GM19324 (cell line): ENCODE data around the gene ANKRD35.
"Not testable (repeated sequence)": the region's sequence is repeated elsewhere in the genome, so short reads cannot be mapped to it uniquely, and the experiment has no call there.

Experiments used
- ATAC-seq: cut with Tn5 transposase; IDR thresholded peaks from one replicate; pipeline ENCODE4 v1.9.1; 2021; ENCODE audit warnings: mild to moderate bottlenecking, moderate library complexity; ENCODE audit not compliant: unreplicated experiment, low FRiP score

Gene ANKRD35

DNA sequence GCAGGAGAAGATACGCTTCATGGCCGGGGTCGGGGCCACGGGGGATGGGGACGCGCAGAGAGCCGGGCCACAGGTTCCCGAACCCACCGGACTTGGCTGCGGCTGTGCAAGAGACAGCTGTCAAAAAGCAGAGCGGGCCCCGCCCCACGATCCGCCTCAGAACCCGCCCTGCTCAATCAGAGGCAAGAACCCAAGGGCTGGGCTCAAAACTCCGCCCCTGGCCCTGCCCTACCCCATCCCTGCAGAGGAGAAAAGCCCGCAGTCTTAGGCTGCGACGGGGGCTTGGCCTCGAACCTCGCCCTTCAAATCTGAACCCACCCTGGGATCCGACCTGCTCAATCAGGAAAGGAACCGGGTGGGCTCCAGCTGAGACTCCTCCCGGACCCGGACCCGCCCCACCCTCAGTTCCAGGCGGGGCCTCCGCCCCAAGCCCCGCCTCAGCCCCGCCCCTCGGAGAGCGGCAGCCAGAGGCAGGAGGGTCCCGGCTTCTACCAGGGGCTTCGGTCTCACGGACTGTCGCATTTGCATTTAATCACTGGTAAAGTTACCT lies at the start of gene ANKRD35:
Gene ANKRD35, minus strand, starts transcription at position 129 of the 550 bp plus-strand sequence. Its CDS starts 108 bp downstream, at position 21.
- peak; percentile 99 for ATAC-seq

DNA sequence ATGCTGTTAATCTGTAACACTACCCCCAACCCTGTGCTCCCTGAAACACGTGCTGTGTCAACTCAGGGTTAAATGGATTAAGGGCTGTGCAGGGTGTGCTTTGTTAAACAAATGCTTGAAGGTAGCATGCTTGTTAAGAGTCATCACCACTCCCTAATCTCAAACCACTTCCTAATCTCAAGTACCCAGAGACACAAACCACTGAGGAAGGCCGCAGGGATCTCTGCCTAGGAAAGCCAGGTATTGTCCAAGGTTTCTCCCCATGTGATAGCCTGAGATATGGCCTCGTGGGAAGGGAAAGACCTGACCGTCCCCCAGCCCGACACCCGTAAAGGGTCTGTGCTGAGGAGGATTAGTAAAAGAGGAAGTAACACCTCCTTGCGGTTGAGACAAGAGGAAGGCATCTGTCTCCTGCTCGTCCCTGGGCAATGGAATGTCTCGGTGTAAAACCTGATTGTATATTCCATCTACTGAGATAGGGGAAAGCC lies 46.9 kb upstream of the ANKRD35 start:
- not testable (repeated sequence) for ATAC-seq

DNA sequence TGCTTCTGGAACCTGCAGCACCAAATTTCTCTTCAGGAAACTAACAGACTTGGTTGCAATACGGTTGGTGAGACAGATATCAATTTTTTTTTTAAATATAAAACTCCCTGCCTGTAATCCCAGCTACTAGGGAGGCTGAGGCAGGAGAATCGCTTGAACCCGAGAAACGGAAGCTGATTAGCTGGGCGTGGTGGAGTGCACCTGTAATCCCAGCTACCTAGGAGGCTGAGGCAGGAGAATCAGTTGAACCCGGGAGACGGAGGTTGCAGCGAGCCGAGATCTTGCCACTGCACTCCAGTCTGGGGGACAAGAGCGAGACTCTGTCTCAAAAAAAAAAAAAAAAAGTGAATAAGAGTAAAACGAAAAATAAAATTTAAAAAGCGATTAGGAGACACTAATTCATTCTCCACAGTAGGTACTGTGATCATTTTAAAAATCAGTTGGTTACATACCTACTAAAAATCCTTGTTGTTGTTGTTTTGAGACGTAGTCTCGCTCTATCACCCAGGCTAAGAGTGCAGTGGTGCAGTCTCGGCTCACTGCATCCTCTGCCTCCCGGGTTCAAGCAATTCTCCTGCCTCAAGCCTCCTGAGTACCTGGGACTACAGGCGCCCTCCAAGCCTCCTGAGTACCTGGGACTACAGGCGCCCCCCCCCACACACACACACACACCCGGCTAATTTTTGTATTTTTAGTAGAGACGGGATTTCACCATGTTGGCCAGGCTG lies 42.4 kb upstream of the ANKRD35 start:
- ATAC-seq: no peak

- peak; percentile 96 for ATAC-seq
Observed at GRCh38 chr1:145927063-145927886, 41.6 kb upstream of the ANKRD35 start, which contains the start of gene RBM8A. Gene RBM8A, minus strand, starts transcription at chr1:145927484. Its CDS starts 58 bp downstream, at chr1:145927426.

DNA sequence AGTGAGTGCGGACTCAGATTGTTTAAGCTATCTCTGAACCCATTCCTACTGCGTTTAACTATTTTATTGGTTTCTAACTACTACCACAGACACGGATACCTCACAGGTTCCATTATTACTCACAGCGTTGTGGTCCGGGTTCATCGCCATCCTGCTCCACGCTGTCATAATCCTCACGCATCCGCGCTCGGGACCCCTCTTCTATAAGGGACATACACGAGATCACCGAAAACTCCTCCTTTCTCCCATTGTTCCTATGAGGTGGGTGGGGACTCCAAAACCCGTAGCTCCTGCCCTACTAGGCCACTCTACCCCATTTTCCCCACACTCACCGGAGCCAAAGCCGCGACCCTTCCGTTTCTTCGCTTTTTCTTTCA lies 41.0 kb upstream of the ANKRD35 start:
- peak; percentile 2 for ATAC-seq

- no peak for ATAC-seq
Observed at GRCh38 chr1:145922266-145922665, 36.6 kb upstream of the ANKRD35 start.

DNA sequence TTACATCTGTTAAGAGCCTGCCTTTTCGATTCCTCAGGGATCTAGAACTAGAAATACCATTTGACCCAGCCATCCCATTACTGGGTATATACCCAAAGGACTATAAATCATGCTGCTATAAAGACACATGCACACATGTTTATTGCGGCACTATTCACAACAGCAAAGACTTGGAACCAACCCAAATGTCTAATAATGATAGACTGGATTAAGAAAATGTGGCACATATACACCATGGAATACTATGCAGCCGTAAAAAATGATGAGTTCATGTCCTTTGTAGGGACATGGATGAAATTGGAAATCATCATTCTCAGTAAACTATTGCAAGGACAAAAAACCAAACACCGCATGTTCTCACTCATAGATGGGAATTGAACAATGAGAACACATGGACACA lies 34.6 kb upstream of the ANKRD35 start:
- not testable (repeated sequence) for ATAC-seq

GRCh38 chr1:145918992-145919939 lies 33.6 kb upstream of the ANKRD35 start:
- no peak for ATAC-seq

DNA sequence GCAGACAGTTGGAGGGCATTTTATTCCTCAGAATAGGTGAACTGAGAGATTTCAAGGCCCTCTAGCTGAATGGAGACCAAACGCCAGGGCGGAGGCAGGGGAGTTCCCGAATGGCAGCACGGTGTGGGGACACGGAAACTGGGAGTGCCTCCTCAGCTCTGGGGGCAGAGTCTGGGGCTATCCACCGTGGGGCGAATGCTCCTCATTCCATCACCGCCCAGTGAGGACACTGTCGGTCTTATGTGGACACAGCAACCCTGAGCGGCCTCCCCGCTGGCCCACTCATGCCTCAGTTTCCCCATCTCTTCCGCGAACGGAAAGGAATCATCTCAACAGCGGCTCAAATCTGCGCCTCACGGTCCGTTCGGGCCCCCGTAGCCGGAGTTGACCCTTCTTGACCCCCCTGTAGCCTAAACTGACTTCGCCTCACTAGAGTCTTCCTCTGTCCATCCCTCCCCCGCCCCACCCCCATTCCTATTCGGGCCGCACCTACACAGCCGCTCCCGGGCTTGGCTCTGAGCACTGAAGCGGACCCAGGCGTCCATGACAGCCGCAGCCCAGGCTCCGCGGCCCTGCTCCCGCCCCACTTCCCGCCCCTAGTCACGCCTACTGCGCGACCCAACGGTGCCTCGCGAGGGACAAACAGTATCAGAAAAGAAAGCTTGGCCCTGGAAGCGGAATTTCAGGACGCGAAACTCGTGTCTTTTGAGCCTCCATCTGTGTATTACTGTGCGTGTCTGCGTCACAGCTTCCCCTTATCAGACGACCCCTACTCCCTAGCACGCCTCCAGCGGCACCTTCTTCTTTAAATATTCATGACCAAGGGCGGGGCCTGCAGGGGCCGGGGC lies 32.7 kb upstream of the ANKRD35 start, which contains the start of gene PEX11B:
Gene PEX11B, minus strand, starts transcription at position 574 of the 848 bp plus-strand sequence. Its CDS starts 29 bp downstream, at position 545.
- ATAC-seq: peak; percentile 92

DNA sequence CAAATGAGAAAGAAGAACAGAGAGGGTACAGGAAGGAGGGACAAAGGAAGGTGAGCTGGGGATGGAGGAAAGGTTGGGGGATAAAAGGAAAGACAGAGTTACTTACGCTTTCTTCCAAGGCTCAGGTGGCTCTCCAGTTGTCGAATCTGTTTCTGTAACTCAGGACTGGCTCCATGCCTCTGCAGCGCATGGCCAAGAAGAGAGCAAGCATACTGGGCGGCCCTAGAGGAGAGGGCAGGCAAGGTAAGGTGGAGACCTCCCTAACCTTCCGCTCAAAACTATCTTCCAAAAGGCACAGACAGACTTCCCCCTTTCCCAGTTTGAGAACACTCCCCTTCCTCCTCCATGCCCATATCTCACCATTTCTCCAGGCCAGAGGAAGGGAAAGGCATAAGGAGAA lies 31.9 kb upstream of the ANKRD35 start:
- no peak for ATAC-seq

DNA sequence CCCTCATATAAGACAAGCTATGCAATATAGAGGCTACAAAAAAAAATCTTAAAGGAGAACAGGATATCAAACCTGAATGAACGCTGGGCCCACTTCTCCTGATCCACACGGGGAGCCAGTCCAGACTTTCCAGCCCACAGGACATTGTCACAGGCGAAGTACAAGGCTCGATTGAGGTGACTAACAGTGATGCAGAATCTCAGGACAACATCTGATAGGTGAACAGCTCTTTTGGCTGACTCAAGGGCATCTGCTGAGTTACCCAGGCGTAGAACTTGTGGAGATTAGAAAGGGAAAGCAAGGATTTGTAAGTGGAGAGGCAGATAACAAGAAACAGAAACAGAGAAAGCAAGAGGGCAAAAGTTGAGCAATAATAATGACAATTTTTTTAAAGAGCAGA lies 31.1 kb upstream of the ANKRD35 start:
- ATAC-seq: no peak

- no peak for ATAC-seq
Observed at GRCh38 chr1:145912128-145912641, 26.5 kb upstream of the ANKRD35 start.

DNA sequence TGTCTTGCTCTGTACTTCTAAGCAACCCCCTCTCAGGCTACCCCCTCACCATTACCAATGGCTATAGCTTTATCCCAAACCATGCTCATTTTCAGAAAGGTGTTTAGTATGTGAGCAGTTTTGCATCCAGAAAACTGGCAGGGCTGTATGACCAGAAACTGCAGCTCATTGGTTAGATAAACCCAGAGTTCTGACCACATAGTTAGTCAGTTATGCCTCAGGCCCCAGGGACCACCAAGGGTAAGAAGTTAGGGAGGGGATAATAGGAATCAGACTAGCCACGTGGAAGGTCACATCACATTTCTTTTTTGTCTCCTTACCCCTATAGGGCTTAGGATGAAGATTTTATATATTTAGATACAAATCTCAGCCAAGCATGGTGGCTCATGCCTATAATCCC lies 23.0 kb upstream of the ANKRD35 start:
- no peak for ATAC-seq

DNA sequence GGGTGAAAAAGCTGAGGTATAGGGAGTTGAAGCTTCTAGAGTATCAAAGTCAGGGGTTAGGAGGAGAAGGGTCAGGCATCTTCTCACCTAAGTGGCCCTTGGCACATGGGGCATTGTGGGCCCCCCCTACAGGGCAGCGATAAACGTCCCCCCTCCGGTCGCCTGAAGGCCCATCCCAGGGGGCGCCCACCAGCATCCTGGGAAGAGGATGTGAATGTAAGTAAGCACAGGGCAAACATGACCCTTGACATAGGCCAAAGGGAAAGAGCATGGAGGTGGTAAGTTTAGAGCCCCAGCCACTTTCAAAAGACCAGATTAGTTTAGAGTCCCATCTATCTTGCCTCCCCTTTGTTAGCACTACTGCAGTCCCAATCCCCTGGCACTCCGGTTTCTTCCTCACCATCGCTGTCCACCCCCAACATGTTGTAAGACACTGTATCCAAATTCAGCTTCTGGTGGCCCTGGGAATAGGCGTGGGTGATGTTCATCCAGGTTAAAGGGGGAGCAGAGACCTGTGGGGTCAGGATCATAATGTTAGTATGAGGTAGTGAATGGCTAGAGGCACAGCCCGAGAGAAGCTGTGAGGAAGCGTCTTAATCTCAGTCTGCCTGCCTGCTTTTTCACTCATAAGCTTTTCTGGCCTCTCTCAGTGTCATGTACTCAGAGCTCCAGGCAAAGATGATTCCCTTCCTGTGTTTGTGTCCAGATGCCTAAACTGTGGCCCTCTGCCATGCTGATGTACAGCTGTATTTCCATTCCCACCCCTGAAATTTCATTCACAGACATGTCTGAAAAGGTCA lies 21.5 kb upstream of the ANKRD35 start:
- ATAC-seq: no peak

GRCh38 chr1:145901312-145902021 lies 15.8 kb upstream of the ANKRD35 start:
- ATAC-seq: no peak

GRCh38 chr1:145898756-145899155 lies 13.1 kb upstream of the ANKRD35 start:
- no peak for ATAC-seq

- no peak for ATAC-seq
Observed at GRCh38 chr1:145897969-145898368, 12.3 kb upstream of the ANKRD35 start.
